Measurements from ENCODE around the gene METTL9. TPM values are rescaled to one million over a fixed set of nuclear protein-coding genes. Genes with fewer than 3 reads are reported as not detected.

Gene METTL9
- total RNA-seq, 1 experiment from 2014 or later, result 173 TPM

DNA sequence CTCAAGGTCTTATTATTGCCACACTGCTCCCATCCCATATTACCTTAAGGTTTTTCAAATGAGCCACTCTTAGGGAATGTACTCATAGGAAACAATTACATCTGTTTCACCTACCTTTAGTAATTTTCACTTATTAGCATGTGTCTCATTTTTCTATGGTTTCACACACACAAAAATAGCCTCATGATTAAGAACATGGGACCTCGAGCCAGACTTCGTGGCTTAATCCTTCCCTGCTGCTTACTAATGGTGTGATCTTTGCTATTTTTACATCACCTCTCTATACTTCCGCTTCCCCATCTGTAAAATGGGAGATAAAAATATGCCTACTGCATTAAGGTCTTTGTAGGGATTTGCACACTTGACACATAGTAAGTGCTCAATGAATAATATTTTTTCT, 102.9 kb downstream of the METTL9 start:
- no peak for DNase-seq
- Histone ChIP-seq H3K27me3 (ENCODE audit: control insufficient read depth, insufficient read depth, low read length) (no peaks in the 10 kb centered on the region), H3K4me3 (ENCODE audit: insufficient read depth, low read depth, low read length) (no peak overlapping the region), H3K36me3 (replicated peaks; ENCODE audit: control insufficient read depth, insufficient read depth, low read length) (no peaks in the 10 kb centered on the region)

DNA sequence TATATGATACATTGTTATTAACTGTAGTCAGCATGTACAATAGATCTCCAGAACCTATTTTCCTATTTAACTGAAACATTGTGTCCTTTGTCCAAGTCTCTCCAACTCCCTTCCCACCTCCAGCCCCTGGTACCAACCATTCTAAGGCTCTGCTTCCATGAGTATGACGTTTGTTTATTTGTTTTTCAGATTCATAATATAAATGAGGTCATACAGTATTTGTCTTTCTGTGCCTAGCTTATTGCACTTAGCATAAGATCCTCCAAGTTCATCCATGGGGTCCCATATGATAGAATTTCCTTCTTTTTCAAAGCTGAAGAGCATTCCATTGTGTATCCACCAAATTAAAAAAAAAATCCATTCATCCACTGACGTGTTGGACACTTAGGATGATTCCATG, 103.8 kb downstream of the METTL9 start:
- no peak for DNase-seq
- Histone ChIP-seq H3K4me3 (ENCODE audit: insufficient read depth, low read depth, low read length) (no peak overlapping the region), H3K36me3 (replicated peaks; ENCODE audit: control insufficient read depth, insufficient read depth, low read length) (no peaks in the 10 kb centered on the region), H3K27me3 (ENCODE audit: control insufficient read depth, insufficient read depth, low read length) (no peaks in the 10 kb centered on the region)

DNA sequence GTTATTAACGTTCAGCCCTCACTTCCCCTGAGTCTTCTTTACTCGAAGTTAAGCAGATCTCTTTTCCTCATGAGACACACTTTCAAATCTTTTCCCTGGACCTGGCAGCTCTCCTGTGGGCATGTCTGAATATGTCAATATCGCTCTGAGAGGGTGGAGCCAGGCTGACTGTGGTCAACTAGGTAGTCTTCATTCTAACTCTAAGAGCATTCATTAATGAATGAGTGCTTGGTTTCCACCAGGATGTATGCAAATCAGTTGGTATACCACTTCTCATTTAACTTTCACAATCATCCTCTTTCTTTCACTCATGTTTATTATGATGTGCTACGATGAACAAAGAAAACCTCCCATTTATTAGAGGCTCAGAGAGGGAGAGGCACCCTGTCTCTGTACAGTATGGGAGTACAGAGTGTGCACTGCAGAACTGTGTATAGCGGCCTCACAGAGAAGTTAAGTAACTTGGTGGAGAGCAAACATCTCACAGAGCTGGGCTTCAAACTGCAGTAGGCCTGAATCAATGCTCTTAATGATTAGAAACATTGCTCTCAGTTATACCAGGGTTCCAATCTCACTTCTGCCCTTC, 104.3 kb downstream of the METTL9 start:
- Histone ChIP-seq H3K4me3 (ENCODE audit: insufficient read depth, low read depth, low read length) (no peak overlapping the region), H3K36me3 (replicated peaks; ENCODE audit: control insufficient read depth, insufficient read depth, low read length) (no peaks in the 10 kb centered on the region), H3K27me3 (ENCODE audit: control insufficient read depth, insufficient read depth, low read length) (no peaks in the 10 kb centered on the region)
- no peak for DNase-seq

GRCh38 chr16:21704266-21704665, 104.9 kb downstream of the METTL9 start:
- Histone ChIP-seq H3K4me3 (ENCODE audit: insufficient read depth, low read depth, low read length) (no peak overlapping the region), H3K27me3 (ENCODE audit: control insufficient read depth, insufficient read depth, low read length) (no peaks in the 10 kb centered on the region), H3K36me3 (replicated peaks; ENCODE audit: control insufficient read depth, insufficient read depth, low read length) (no peaks in the 10 kb centered on the region)
- DNase-seq, result no peak

DNA sequence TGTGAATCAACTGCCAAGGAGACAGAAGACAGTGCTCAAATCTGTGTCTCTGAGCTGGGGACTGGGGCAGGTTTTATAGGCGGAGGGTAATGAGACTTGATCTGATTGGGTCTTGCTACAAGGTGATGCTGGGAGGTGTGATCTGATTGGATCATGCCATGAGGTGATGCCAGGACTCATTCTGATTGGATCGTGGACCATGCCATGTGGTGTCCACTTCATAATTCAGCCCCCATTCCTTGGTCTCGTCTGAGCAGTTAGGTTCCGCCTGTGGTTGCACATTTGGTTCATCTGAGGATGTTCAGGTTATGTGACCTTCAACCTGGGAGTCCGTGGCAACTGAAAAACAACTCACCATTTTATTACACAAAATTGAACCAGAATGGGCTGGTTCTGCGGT, 105.4 kb downstream of the METTL9 start:
- Histone ChIP-seq H3K27me3 (ENCODE audit: control insufficient read depth, insufficient read depth, low read length) (no peaks in the 10 kb centered on the region), H3K36me3 (replicated peaks; ENCODE audit: control insufficient read depth, insufficient read depth, low read length) (no peaks in the 10 kb centered on the region), H3K4me3 (ENCODE audit: insufficient read depth, low read depth, low read length) (no peak overlapping the region)
- no peak for DNase-seq

Other genes with a start within 250 kb of the METTL9 start
- gene IGSF6, start 53.0 kb downstream of the METTL9 start, total RNA-seq (2014; rRNA removed; shearing (Covaris generic)), result not detected in 2 replicates
- gene OTOA, start 64.4 kb downstream of the METTL9 start, total RNA-seq (2014; rRNA removed; shearing (Covaris generic)), result not detected in 2 replicates

All from H7 (cell line).